HG02981 (cell line): ENCODE data around the gene TMEM106C.
"Not testable (repeated sequence)": the region's sequence is repeated elsewhere in the genome, so short reads cannot be mapped to it uniquely, and the experiment has no call there.

Experiments used
- ATAC-seq: cut with Tn5 transposase; IDR thresholded peaks from one replicate; pipeline ENCODE4 v1.9.1; 2021; ENCODE audit warnings: mild to moderate bottlenecking, moderate library complexity; ENCODE audit not compliant: unreplicated experiment

TMEM106C gene

DNA sequence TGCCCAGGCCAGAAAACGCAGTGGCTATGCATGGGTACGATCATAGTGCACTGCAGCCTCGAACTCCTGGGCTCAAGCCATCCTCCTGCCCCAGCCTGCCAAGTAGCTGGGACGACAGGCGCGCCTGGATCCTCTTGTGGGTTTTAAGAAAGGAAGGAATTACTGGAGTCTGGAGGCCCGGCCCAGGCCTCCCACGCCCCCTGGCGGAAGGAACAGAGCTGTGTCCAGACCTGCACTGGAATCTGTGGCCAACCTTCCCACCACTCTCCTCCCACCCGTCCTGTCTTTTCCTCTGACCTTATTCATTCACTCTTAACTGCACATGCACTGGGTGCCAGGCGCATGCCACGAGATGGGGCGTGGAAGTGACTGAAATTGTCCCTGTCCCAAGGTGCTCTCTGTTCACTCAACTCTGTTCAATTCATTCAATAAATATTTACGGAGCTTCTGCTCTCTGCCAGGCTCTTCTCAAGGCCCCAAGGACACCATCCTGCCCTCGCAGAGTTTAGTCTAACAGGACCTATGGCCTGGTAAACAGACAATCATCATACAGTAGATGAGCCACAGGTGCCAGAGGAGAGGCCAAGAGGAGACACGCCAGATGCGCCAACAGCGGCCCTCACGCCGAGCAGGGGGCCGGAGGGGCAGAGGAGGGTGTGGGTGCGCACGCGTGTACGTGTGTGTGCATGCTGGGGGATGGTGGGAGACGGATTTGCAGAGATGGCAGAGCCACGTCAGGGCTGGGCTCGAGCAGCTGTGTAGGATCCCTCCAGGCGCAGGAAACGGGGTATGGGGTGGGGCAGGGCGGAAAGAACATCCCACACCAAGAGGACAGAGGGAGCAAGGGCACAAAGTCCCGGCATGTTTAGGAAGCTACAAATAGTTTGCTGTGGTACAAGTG lies 13.7 kb upstream of the TMEM106C start:
- no peak for ATAC-seq

DNA sequence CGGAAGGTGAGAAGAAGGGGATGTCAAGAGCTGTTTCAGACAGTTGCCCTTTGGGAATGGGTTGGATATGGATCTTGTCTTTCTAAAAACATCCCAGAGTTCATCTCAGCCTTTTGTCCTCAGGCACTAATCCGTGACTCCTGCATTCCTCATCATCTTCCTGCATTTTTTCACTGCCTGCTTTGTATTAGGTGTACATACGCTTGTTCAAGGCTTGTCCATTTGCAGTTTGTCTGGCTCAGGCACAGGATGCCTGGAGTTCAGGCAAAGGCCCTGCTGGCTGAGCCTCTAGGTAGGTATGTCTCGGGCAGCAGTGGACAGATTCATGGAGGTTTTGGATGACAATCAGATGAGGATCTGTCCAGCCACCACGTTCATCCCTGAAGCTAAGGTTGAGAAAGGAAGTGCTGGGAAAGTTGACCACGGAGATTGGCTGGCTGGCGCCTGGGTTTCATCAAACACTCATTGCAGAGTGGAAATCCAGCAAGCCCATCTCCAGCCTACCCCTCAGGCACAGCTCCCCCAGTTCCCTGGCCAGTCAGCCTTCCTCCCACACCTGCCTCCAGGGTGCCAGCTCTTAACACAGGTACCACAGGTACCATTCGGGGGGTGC lies 12.4 kb upstream of the TMEM106C start:
- ATAC-seq: no peak

DNA sequence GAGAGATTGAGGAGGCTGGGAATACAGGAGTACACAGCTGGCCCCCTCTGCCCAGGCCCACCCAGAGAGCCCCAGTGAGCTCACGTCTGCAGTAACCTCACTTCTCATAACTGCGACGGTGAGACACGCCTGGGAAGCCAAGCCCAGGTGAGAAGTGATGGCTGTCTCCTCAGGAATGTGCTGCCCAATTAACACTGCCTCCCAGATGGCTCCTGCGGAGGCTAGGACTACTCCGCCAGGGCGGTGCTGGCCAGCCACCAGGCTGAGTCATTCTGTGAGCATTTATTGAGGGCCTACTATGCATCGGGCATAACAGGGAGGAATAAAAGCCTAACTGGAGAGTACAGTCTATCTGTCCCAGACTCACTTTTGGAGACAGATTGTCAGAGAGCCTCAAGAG lies 9.3 kb upstream of the TMEM106C start:
- ATAC-seq: no peak

DNA sequence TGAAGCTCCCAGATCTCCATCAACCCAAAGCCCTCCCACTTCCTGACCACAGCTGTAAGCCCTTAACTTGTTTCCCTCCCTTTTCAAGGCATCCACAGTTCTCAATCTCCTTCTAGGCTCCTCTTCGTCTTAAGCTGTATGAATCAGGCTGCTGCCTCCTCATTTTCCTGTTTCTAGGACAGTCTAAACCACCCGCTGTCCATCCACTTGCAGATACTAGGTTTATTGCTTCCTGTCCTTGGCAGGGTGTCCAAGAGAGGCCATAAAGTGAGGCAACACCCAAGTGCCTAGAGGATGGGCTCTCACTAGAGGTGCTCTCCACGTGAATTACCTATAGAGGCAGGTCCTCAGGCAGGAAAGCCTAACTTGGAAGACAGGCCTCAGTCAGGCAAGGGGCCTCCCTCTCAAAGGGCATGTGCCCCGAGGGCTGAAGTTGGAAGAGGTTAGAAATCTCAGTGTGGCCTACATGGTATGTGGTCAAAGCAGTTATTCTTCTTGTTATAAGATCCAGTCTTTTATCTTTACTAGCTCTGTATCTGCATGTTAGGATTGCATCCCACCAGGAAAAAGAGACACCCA lies 8.8 kb upstream of the TMEM106C start:
- no peak for ATAC-seq

DNA sequence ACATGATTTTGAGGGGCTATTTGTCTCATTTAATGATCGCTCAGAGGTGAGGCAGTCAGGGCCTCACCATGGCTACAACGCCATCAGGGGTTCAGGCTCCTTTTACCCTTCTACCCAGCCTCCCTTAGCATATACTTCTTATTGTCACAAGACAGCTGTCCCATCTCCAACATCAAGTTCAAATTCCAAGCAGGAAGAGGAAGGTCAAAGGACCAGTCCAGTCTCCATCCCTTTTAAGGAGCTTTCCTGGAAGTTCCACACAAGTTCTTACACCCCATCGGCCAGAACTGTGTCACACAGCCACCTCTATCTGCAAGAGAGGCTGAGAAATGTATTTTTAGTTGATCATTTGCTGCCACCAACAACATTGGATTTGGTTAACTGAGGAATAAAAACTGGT lies 8.3 kb upstream of the TMEM106C start:
- ATAC-seq: no peak

DNA sequence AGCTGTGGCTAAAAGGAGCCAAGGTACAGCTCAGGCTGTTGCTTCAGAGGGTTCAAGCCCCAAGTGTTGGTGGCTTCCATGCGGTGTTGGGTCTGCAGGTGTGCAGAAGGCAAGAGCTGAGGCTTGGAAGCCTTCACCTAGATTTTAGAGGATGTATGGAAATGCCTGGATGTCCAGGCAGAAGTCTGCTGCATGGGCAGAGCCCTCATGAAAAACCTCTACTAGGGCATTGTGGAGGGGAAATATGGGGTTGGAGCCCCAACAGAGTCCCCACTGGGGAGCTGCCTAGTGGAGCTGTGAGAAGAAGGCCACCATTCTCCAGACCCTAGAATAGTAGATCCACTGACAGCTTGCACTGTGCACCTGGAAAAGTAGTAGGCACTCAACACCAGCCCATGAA lies 5.7 kb upstream of the TMEM106C start:
- ATAC-seq: not testable (repeated sequence)

DNA sequence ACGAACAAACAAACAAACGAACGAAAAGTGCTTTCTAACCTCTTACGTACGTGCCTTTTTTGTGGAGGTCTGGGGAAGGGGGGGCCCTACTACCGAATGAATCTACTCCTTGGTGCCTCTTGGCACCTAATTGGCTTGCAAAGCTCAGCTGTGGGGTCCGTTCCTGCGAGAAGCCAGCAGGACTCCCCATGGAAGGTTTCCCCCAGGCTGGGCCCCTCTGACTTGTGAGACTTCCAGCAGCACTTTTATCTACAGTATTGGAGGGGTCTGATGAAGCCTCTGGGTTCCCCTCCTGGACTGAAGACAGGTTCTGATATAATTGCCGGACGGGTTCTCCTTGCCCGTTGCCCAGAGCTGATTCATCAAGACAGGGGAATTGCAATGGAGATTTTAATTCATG lies 1.2 kb upstream of the TMEM106C start:
- no peak for ATAC-seq

DNA sequence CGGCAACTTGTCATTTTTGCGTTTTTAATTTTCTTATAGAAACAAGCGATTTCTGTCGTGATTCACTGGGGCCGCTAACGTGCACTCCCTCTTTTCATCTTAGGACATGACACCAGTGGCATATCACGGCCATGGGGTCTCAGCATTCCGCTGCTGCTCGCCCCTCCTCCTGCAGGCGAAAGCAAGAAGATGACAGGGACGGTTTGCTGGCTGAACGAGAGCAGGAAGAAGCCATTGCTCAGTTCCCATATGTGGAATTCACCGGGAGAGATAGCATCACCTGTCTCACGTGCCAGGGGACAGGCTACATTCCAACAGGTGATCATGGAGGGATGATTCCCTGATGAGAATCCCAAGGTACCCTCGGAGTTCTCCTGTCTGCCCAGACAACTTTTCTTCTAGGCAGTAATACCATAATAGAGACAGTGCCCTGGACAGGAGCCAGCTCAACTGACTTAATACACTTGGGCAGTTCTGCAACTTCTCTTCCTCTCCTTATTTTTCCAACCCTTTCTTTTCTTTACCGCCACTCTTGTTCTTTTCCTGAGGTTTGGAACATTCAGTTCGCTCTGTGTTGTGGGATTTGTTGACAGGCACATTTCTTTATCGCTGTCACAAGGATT lies 821 bp downstream of the TMEM106C start:
- no peak for ATAC-seq

DNA sequence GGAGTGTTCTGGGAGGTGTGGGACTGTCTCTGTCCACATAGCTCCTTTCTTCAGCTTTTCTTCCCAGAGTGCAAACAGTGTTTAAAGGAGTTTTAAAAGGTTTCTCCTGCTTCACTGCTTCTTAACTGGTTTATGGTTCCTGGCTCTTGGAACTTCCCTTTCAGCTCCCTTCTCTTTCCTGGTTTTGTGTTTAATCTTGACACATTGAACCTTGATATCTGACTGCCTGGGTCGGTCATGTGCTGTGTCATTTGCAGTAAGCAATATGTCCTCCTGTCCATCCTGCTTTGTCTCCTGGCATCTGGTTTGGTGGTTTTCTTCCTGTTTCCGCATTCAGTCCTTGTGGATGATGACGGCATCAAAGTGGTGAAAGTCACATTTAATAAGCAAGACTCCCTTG lies 2.2 kb downstream of the TMEM106C start:
- ATAC-seq: no peak

DNA sequence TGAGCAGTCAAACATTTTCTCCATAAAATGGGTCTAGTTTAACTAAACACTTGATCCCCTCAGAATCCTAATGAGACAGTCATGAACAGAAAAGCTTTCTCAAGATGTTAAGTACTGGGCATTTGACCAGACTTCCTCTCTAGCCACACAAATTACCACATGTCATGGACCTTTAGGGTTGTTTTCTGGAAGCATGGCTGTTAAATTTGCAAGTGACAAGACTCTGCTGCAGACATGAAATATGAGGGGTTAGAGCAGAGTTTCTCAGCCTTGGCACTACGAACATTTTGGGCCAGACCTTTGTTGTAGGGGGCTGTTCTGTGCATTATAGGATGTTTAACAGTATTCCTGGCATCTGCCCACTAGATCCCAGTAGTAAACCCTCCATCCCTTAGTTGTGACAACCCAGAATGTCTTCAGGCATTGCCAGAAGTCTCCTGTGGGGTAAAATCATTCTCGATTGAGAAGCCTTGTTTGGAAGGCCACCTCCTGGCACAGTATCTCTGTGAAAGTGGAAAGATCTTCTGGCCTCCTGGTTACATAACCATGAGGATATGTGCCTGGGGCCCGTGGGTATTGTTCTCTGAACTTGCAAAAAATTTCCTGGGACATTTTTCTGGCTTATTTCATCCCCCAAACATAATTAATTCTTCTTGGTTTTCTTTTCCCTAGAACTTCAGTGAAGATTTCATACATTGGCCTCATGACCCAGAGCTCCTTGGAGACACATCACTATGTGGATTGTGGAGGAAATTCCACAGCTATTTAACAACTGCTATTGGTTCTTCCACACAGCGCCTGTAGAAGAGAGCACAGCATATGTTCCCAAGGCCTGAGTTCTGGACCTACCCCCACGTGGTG lies 4.3 kb downstream of the TMEM106C start:
- no peak for ATAC-seq

DNA sequence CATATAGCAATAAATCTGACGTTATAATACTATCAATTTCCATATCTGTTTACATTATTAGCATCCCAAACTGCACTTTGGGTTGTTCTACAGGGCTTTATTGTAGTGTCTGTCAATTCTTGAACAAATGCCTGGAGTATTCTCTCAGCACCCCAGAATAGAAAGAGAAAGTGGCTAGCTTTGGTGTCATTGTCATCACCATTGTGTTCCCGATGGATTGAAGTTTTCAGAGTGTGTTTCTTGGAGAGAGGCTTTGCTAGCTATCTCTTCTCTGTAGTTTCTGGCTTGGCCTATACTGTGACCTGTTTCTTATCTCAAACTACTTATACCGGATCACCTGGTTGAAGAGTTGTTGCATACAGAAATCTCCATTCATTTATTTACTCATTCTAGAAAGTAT lies 6.4 kb downstream of the TMEM106C start:
- no peak for ATAC-seq

DNA sequence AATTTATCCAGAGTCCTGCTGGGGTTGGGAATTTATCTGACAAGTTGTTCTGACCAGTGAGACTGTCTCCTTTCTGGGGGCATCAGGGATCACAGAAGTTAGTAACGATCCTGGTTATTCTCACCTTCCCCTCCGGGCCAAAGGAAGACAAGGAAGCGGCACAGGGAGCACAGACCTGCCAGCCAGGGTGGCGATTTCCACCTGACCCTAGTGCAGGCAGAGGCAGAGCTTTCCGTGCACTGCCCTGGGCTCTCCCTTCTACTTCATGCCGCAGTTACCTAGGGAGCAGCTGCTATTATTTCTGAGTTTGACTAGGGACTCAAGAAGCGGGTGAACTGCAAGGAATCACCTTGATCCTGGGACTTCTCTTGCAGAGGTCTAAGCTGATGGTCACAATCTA lies 7.4 kb downstream of the TMEM106C start:
- no peak for ATAC-seq

DNA sequence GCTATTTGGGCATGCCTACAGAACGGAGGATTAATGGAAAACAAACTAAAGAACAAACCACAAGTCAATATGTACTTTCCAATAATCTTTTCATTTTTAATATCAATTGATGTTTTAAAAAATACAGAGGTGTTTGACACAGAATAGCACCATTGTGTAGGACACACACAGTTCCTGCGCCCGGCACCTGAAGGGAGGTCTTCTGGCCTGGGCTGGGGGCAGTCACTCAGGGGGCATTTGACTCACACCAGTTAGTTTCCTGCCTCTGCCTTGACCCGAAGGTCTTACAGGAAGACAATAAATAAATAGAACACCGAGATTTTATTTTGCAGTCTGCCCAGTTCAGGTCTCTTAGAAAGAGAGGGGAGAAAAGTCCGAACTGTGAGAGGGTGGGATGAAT lies 9.5 kb downstream of the TMEM106C start:
- ATAC-seq: no peak

DNA sequence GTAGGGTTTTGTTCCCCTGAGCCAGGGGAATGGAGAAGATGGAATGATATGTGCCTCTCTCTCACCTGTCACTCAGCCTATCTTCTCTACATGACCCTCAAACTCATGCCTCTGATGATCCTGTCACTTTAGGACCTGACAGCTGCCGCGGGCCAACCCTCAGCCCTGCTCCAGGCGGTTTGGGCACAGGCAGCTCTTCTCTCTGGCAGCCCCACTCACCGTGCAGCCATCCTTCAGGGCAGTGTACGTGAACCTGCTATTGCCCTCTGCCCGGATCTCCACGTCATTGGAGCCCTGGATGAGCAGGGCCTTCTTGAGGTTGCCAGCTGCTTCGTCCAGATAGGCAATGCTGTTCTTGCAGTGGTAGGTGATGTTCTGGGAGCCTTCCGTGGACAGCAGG lies 10.5 kb downstream of the TMEM106C start:
- ATAC-seq: no peak

DNA sequence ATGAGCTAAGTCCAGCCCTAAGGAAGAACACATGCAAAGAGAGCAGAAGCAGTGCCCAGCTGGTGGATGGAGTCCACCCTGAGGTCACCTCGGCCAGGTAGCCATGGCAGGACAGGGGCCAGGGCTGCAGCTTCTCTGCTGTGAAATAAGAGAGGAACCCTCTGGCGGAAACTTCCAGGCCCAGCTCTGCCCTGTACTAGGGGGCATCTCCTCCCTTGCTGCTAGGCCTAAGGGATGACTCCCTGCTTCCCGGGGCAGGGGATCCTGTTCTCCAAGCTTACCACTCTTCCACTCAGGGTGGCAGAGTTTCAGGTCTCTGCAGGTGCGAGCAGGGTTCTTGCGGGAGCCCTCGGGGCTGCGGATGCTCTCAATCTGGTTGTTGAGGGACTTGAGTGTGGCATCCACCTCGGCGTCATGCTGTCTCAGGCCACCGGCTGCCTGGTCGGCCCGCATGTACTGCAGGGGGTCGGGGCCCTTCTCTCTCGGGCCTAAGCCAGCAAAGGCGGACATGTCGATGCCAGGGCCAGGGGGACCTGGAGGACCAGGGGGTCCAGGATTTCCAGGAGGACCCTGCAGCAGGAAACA lies 11.7 kb downstream of the TMEM106C start:
- no peak for ATAC-seq

DNA sequence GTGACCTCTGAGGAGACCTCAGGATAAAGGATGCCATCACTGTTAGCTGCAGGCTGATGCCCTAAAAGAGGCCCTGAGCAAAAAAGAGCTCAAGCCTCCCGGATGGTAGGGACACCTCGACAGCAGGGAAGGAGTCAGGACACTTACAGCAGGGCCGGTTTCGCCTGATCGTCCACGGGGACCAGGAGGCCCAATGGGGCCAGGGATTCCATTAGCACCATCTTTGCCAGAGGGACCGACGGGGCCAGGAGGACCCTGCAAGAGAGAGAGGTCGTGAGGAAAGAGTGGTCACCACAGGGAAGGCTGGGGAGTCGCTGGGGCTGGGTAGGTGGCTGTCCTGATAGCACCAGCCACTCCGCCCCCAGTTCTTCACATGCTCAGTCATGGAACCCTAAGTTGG lies 12.4 kb downstream of the TMEM106C start:
- no peak for ATAC-seq

DNA sequence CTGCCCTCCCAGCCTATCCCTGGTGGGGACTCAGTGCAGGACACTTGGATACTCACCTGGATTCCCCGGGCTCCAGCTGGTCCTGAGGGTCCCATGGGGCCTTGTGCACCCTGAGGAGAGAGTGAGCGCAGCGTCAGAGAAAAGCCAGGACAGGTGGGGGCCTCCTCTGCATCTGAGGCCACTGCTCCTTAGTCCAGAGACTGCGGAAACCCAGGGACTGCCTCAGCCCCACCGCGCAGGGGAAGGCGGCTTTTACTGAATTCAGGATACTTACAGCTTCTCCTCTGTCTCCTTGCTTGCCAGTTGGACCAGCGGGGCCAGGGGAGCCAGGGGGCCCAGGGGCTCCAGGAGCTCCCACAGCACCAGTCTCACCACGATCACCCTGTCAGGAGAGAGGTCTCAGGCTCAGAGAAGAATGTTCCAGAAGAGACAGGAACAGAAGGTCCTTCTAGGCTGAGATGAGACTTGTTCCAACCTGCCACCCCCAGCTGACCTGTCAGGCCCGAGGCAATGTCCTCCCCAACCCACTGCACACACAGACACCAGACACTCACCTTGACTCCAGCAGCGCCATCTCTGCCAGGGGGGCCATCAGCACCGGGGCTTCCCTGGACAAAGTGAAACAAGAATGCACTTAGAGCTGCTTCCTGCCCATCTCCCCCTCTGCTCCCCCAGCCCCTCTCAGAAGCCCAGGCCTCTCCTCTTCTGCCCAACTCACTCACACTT lies 13.8 kb downstream of the TMEM106C start:
- ATAC-seq: no peak

DNA sequence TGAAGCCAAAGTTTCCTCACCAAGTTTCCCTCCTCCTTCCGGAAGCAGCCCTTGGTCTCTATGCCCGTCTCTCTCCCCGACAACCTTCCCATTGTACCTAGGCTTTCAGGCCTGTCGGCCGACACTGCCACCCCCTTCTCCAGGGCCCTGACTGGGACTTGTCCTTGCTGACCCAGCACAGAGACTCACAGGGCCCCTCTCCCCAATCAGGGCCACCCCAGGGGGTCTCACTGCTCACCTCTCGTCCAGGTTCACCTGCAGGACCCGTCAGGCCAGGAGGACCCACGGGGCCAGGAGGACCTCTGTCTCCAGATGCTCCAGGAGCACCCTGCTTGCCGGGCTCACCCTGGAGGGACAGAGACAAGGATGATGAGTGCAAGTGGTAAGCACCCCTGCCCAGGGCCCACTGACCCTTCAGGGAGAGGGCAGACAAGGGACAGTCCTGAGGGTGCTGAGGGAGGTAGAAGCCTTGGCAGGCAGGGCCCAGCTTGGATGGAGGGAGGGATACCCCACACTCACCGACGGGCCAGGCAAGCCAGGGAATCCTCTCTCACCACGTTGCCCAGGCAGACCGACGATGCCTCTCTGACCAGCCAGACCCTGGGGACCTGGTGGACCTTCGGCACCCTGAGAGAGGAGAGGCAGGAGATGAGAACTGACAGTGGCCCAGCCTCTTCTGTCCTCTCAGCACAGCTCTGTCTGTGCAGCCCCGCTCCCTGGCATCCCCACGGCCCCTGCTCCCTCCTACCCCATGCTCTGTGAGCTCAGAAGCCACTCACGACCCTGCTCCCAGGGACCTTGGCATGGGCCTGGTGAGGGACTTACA lies 14.6 kb downstream of the TMEM106C start:
- no peak for ATAC-seq

DNA sequence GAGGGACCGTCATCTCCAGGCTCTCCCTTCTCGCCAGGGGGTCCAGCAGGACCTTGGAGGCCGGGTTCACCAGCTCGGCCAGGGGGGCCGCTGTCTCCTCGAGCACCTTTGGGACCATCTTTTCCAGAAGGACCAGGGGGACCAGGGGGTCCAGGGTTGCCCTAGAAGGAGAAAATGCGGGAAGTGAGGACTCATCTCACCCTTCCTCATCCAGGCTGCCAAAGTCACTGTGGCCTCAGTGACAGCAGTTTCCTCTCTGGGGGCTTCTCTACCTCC lies 15.1 kb downstream of the TMEM106C start:
- ATAC-seq: no peak
